Tibial artery (tissue), 4 donors: ENCODE data around the gene PALLD.
"Not testable (repeated sequence)": the region's sequence is repeated elsewhere in the genome, so short reads cannot be mapped to it uniquely, and the experiment has no call there.

Source experiments
- DNase-seq, 2 donors: peaks; one replicate each; pipeline ENCODE4 v3.0.0-alpha.2; 2019
- H3K27ac ChIP-seq, 2 donors: fragments of 200-600 bp; sonication (generic) in 1 of 2; 1 replicate in 1 of 2; 2 replicates in 1 of 2; pipeline ENCODE4 v1.5.1; 2018 to 2019; ENCODE audit warnings: mild to moderate bottlenecking in 1 of 2
- H3K27me3 ChIP-seq, 2 donors: fragments of 200-600 bp; sonication (generic) in 1 of 2; one replicate each; pipeline versions ENCODE4 v1.5.1 to v1.6.0; 2016 to 2019
- H3K36me3 ChIP-seq, 3 donors: fragments of 200-600 bp; sonication (generic) in 2 of 3; one replicate each; pipeline ENCODE4 v1.5.1; 2016 to 2019; ENCODE audit warnings: mild to moderate bottlenecking in 2 of 3
- H3K4me1 ChIP-seq, 4 donors: fragments of 200-600 bp; sonication (generic) in 2 of 4; 1 replicate in 3 of 4; 2 replicates in 1 of 4; pipeline ENCODE4 v1.5.1; 2016 to 2019
- H3K4me3 ChIP-seq, 2 donors: fragments of 200-600 bp; sonication (generic) in 1 of 2; 1 replicate in 1 of 2; 2 replicates in 1 of 2; pipeline ENCODE4 v1.5.1; 2018 to 2019; ENCODE audit warnings: mild to moderate bottlenecking in 2 of 2
- H3K9me3 ChIP-seq, 3 donors: fragments of 200-600 bp; sonication (generic) in 1 of 3; one replicate each; pipeline ENCODE4 v1.5.1; 2016 to 2019
- CTCF ChIP-seq, 2 experiments: fragments of 200-600 bp in 1 of 2; fragments of 450-650 bp in 1 of 2; IDR thresholded peaks; one replicate each; pipeline ENCODE4 v1.5.1; 2017 to 2019; ENCODE audit warnings: antibody characterized with exemption in 2 of 2, mild to moderate bottlenecking in 1 of 2, moderate library complexity in 1 of 2
- intact Hi-C: fragments of 100-400 bp; cut with DNase I; formaldehyde crosslinking; loops from one replicate; pipeline ENCODE4 v1.15.0; 2023; ENCODE audit warnings: low total_unique reads

The PALLD gene

GRCh38 chr4:168928875-168929274 is 432.0 kb downstream of the PALLD start:
- Histone ChIP-seq H3K27ac (no peak overlapping the region), H3K9me3 (peaks cover 0 to 27% (median 18%) of the 10 kb centered on the region in 3 donors), H3K36me3 (peaks cover 72 to 75% (median 74%) of the 10 kb centered on the region in 3 donors), H3K4me3 (no peak overlapping the region), H3K4me1 (no peaks in the 10 kb centered on the region), H3K27me3 (no peaks in the 10 kb centered on the region)
- TF ChIP-seq CTCF (IDR thresholded peaks at IDR 0.05) = no peak
- no peak for DNase-seq
- intact Hi-C loops = no loop called here

- peaks cover 0 to 39% (median 29%) of the 10 kb centered on the region in 3 donors for H3K9me3 ChIP-seq
- no peak overlapping the region for H3K4me3 ChIP-seq
- H3K4me1 ChIP-seq = no peaks in the 10 kb centered on the region
- no peak for DNase-seq
- TF ChIP-seq CTCF (IDR thresholded peaks at IDR 0.05) = no peak
- H3K27me3 ChIP-seq = no peaks in the 10 kb centered on the region
- H3K36me3 ChIP-seq = peaks cover 54 to 58% (median 56%) of the 10 kb centered on the region in 3 donors
- no peak overlapping the region for H3K27ac ChIP-seq
- intact Hi-C loops = loop anchor here (10.0 kb wide), 1 partner anchor 554 kb away; no protein-coding TSS in a partner anchor
These were observed 433.8 kb downstream of the PALLD start for GRCh38 chr4:168930413-168931196.

GRCh38 chr4:168931215-168931650 is 434.4 kb downstream of the PALLD start:
- no peak overlapping the region for H3K4me3 ChIP-seq
- H3K27ac ChIP-seq = no peak overlapping the region
- intact Hi-C loops = loop anchor here (10.0 kb wide), 1 partner anchor 554 kb away; no protein-coding TSS in a partner anchor
- peaks cover 0 to 43% (median 30%) of the 10 kb centered on the region in 3 donors for H3K9me3 ChIP-seq
- no peak for DNase-seq
- no peak for TF ChIP-seq CTCF (IDR thresholded peaks at IDR 0.05)
- H3K27me3 ChIP-seq = no peaks in the 10 kb centered on the region
- H3K4me1 ChIP-seq = no peaks in the 10 kb centered on the region
- peaks cover 48 to 52% (median 50%) of the 10 kb centered on the region in 3 donors for H3K36me3 ChIP-seq

GRCh38 chr4:168932138-168932537 is 435.3 kb downstream of the PALLD start:
- Histone ChIP-seq H3K36me3 (peaks cover 39 to 43% (median 41%) of the 10 kb centered on the region in 3 donors), H3K27me3 (no peaks in the 10 kb centered on the region), H3K4me1 (no peaks in the 10 kb centered on the region), H3K27ac (no peak overlapping the region), H3K9me3 (peaks cover 0 to 47% (median 30%) of the 10 kb centered on the region in 3 donors), H3K4me3 (no peak overlapping the region)
- intact Hi-C loops = loop anchor here (10.0 kb wide), 1 partner anchor 553 kb away; no protein-coding TSS in a partner anchor
- TF ChIP-seq CTCF (IDR thresholded peaks at IDR 0.05) = no peak
- no peak for DNase-seq

- H3K4me3 ChIP-seq = no peak overlapping the region
- intact Hi-C loops = loop anchor here (10.0 kb wide), 1 partner anchor 551 kb away; no protein-coding TSS in a partner anchor
- no peak for DNase-seq
- no peak for TF ChIP-seq CTCF (IDR thresholded peaks at IDR 0.05)
- no peak overlapping the region for H3K27ac ChIP-seq
- H3K4me1 ChIP-seq = no peaks in the 10 kb centered on the region
- H3K27me3 ChIP-seq = no peaks in the 10 kb centered on the region
- H3K9me3 ChIP-seq = peaks cover 0 to 59% (median 30%) of the 10 kb centered on the region in 3 donors
- peaks cover 26 to 30% (median 30%) of the 10 kb centered on the region in 3 donors for H3K36me3 ChIP-seq
These were observed 436.6 kb downstream of the PALLD start for GRCh38 chr4:168933423-168933822.

GRCh38 chr4:168937473-168937872 is 440.6 kb downstream of the PALLD start:
- DNase-seq, H3K27me3 ChIP-seq, H3K4me1 ChIP-seq, H3K4me3 ChIP-seq, H3K36me3 ChIP-seq, H3K27ac ChIP-seq: not testable (repeated sequence)
- intact Hi-C loops = loop anchor here (2.0 to 10.0 kb wide), 2 partner anchors 37 to 547 kb away; no protein-coding TSS in a partner anchor
- peaks cover 0 to 63% (median 11%) of the 10 kb centered on the region in 3 donors for H3K9me3 ChIP-seq
